ENCODE measurements around the gene FGF18.

DNA sequence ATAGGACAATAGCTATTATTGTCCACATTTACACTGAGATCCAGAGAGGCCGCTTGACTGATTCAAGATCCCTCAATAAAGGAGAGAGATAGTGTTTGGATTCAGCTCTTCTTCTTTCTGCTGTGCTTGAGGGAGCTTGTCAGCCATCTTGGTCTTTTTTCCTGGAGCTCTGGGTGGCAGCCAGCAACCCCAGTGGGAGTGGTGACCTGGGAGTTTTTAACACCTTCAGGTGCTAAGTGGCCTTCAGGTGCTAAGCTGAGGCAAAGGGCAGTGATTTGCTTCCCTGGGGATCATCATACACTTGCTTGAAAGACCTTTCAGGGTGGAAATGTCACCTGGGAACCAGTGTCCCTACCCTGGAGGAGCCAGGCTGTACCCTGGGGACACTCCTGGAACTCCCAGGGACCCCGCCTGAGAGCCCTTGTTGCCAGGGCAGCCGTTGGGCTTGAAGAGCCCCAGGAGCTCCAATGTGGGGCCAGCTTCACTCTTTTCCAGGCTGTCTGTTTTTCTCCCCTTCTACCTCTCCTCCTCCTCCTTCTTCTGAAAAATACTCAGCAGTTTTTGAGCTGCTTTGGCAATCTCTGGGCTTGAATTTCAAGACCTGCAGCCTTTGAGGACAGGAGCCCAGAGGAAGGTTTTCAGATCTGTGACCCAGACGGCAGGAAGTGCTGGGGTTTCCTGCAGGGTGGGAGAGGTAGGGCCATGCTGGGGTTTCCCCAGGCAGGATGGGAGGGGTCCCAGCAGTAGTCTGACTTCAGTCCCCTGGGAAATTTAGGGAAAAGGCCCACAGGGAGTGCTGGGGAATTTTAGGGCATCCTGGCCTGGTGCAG lies 59.7 kb downstream of the FGF18 start:
- TF ChIP-seq POLR2A (IDR thresholded peaks at IDR 0.05; ENCODE audit: low read depth, low read length) (no peak), MYC (IDR thresholded peaks at IDR 0.05; ENCODE audit: low read depth, low read length) (no peak)

Measured in endothelial cell of umbilical vein (primary cell).